H54 (cell line): ENCODE data around the gene TMEM82.

Experiments used
- DNase-seq: peaks from one replicate; pipeline ENCODE4 v3.0.0; 2011; ENCODE audit warnings: low spot score, mixed read lengths; ENCODE audit not compliant: insufficient read length
- FAIRE-seq: peaks from 3 replicates; lab custom pipeline; 2011; peaks lifted over from hg19 to GRCh38; lab: Jason Lieb, UNC
- POLR2A ChIP-seq: IDR thresholded peaks from 2 replicates; pipeline ENCODE4 v1.6.1; 2011; ENCODE audit warnings: low read depth, mild to moderate bottlenecking, low read length

The TMEM82 gene

GRCh38 chr1:15788624-15789301, 46.5 kb downstream of the TMEM82 start:
- TF ChIP-seq POLR2A: no peak
- no peak for DNase-seq
- FAIRE-seq: no peak

- no peak for TF ChIP-seq POLR2A
- no peak for DNase-seq
- FAIRE-seq: no peak
Observed at GRCh38 chr1:15796086-15796462, 53.8 kb downstream of the TMEM82 start.
